Psoas muscle (tissue), 8 donors: ENCODE data around the gene RNF157. TPM values are rescaled to one million over a fixed set of nuclear protein-coding genes. Genes with fewer than 3 reads are reported as not detected.

Experiments
- ATAC-seq, 4 donors: fragments of 200-7000 bp; cut with Tn5 transposase; one replicate each; pipeline ENCODE4 v1.9.1; 2020; ENCODE audit warnings: moderate library complexity in 3 of 4, mild to moderate bottlenecking in 2 of 4
- DNase-seq, 2 donors: peaks; one replicate each; pipeline ENCODE4 v3.0.0-alpha.2; 2020
- H3K27ac ChIP-seq: fragments of 200-600 bp; one replicate; pipeline ENCODE4 v1.8.0; 2022
- H3K27me3 ChIP-seq, 3 donors: fragments of 200-600 bp in 1 of 3; one replicate each; pipeline versions ENCODE4 v1.6.1 to v1.8.0; 2013 to 2022; ENCODE audit warnings: low read length in 2 of 3, mild to moderate bottlenecking in 2 of 3, moderate library complexity in 1 of 3; ENCODE audit not compliant: insufficient read depth in 3 of 3
- H3K36me3 ChIP-seq, 2 donors: fragments of 200-600 bp in 1 of 2; one replicate each; pipeline versions ENCODE4 v1.6.1 to v1.8.0; 2013 to 2022; ENCODE audit warnings: low read depth in 1 of 2, mild to moderate bottlenecking in 1 of 2, moderate library complexity in 1 of 2; ENCODE audit not compliant: insufficient read depth in 1 of 2
- H3K4me1 ChIP-seq: fragments of 200-600 bp; one replicate; pipeline ENCODE4 v1.8.0; 2022
- H3K4me3 ChIP-seq: fragments of 200-600 bp; one replicate; pipeline ENCODE4 v1.8.0; 2022; ENCODE audit warnings: mild to moderate bottlenecking
- H3K9me3 ChIP-seq: fragments of 200-600 bp; one replicate; pipeline ENCODE4 v1.8.0; 2022
- CTCF ChIP-seq: fragments of 200-600 bp; IDR thresholded peaks from one replicate; pipeline ENCODE4 v1.8.0; 2022; ENCODE audit warnings: antibody characterized with exemption
- WGBS, 3 donors: extraction: QIAGEN DNeasy Blood & Tissue Kit; methylation state at CpG; one replicate each; pipeline versions ENCODE4 v1.1.6 to v1.1.7; 2013; 5-methylcytosine and 5-hydroxymethylcytosine counted together
- intact Hi-C, 2 donors: fragments of 100-400 bp; cut with DNase I; formaldehyde crosslinking; loops; one replicate each; pipeline versions ENCODE4 v1.11.0 to v1.14.2; 2022
- polyA plus RNA-seq, 3 donors: library from polyadenylated mRNA; stranded (reverse); fragments of 200-250 nt; gene quantifications; one replicate each; pipeline ENCODE4 v1.2.3, GENCODE V29; 2013
- total RNA-seq, 4 donors: library from RNA; stranded (reverse); fragmentation: NEBNext Ultra II Directional in 2 of 4; extraction: Animal tissue kit (Norgen Biotek cat#: 25700) in 2 of 4; gene quantifications; one replicate each; pipeline versions ENCODE4 v1.2.1 to v1.2.4, GENCODE V29; 2021 to 2023
- donor health status: healthy with polysubstance abuse.
- donor health status: DM: no; HTN: no; CAD: no; lungs with moderate emphysema.
- donor health status: Bipolar disorder and iron deficiency.
- donor health status: healthy.
- donor health status: DM: yes; HTN: yes; CAD: no.
- donor health status: DM: no; HTN: no; CAD: no.
- donor health status: DM: no; HTN: no; CAD: no.
- donor health status: DM: yes; HTN: yes; CAD: no.

Gene RNF157
- total and polyA plus RNA-seq, 7 donors = 14.9 to 90.1 (median 69.3) TPM

DNA sequence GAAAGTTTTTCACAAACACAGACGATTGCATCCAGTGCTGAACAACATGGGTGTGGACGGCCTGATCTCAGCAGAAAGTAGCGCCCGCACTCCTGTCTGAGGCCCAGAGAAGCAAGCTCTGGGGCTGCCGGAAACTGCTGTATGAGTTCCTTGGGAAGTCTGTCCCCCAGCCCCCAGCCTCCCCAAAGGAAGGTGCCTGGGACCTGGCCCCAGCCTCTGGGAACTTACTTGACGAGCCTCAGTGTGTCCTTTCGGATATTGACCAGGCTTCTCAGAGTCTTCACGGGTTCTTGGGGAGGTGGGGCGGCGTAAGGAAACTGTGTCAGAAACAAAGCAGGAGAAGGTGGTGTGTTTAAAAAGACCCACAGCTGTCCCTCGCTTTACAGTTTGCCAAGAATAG, 66.8 kb downstream of the RNF157 start:
- intact Hi-C loops = no loop called here
- 77 to 82% (median 80%) methylated on average over 11 of the region's 11 CpGs for WGBS, 3 donors
- TF ChIP-seq CTCF = no peak

DNA sequence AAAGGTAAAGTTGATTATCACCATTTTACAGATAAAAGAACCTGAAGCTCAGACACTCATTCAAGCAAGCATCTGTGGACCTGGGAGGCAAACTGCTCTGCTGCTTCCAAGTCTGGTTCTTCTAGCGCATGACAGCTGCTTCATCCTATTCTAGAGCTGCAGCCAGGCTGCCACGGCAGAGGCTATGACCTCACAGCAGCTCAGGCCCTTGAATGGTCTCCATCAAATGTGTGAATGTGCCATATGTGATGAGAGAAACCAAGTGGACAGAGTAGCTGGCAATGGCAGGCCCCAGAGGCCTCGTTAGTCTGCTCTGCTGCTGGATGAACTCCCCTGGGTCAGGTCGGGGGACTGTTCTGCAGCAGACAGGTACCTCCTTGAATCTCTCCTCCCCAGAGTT, 68.6 kb downstream of the RNF157 start:
- TF ChIP-seq CTCF = no peak
- H3K27ac ChIP-seq = no peak overlapping the region
- 61 to 64% (median 63%) methylated on average over 4 of the region's 4 CpGs for WGBS, 3 donors
- no peaks in the 10 kb centered on the region for H3K4me1 ChIP-seq
- H3K27me3 ChIP-seq = no peaks in the 10 kb centered on the region
- ATAC-seq (no peak), DNase-seq (no peak)
- peaks cover 0 to 24% of the 10 kb centered on the region in 2 donors for H3K36me3 ChIP-seq
- H3K4me3 ChIP-seq = no peak overlapping the region
- no peaks in the 10 kb centered on the region for H3K9me3 ChIP-seq
- intact Hi-C loops = no loop called here

More for the DNA sequence above, 66.8 kb downstream of the RNF157 start:
- no peak overlapping the region for H3K27ac ChIP-seq
- H3K27me3 ChIP-seq = no peaks in the 10 kb centered on the region
- H3K36me3 ChIP-seq = peaks cover 0 to 12% of the 10 kb centered on the region in 2 donors
- H3K4me3 ChIP-seq = no peak overlapping the region
- no peak for ATAC-seq
- peaks cover 4% of the 10 kb centered on the region for H3K4me1 ChIP-seq
- no peak for DNase-seq
- no peaks in the 10 kb centered on the region for H3K9me3 ChIP-seq

- DNase-seq (no peak), ATAC-seq (no peak)
- intact Hi-C loops = no loop called here
- TF ChIP-seq CTCF = no peak
- Histone ChIP-seq H3K36me3 (peaks cover 0 to 40% of the 10 kb centered on the region in 2 donors), H3K9me3 (no peaks in the 10 kb centered on the region), H3K27ac (no peak overlapping the region), H3K4me3 (no peak overlapping the region), H3K4me1 (no peaks in the 10 kb centered on the region), H3K27me3 (no peaks in the 10 kb centered on the region)
- 95 to 100% (median 100%) methylated on average over 1 of the region's 1 CpG for WGBS, 3 donors
Observed at GRCh38 chr17:76170114-76170513, 70.2 kb downstream of the RNF157 start.

DNA sequence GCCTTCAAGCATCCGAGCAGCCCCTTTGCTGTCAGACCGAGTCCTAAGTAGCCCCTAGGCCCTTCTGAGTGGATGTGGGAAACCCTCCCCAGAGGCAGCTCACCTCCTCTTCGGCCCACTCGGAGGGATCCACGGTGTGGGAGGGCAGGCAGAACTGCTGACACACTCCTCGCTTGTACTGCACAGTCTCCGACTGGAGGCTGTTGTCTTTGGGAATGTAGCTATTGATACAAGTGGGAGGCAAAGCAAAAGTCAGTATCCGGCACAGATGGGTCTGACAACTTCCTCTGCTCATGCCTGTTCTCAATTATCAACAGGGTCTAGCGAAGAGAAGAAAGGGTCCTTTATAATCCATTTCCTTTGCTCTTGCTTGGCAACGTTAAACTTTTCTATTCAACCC, 73.4 kb downstream of the RNF157 start:
- 84 to 88% (median 87%) methylated on average over 10 of the region's 10 CpGs for WGBS, 3 donors
- no peaks in the 10 kb centered on the region for H3K4me1 ChIP-seq
- ATAC-seq (no peak), DNase-seq (no peak)
- TF ChIP-seq CTCF = no peak
- H3K36me3 ChIP-seq = peaks cover 0 to 65% of the 10 kb centered on the region in 2 donors
- no peaks in the 10 kb centered on the region for H3K27me3 ChIP-seq
- intact Hi-C loops = no loop called here
- no peak overlapping the region for H3K4me3 ChIP-seq
- H3K9me3 ChIP-seq = no peaks in the 10 kb centered on the region
- no peak overlapping the region for H3K27ac ChIP-seq

GRCh38 chr17:76166168-76166567, 74.1 kb downstream of the RNF157 start:
- intact Hi-C loops = no loop called here
- ATAC-seq (no peak), DNase-seq (no peak)

More at GRCh38 chr17:76166168-76166567, 74.1 kb downstream of the RNF157 start:
- Histone ChIP-seq H3K9me3 (no peaks in the 10 kb centered on the region), H3K4me1 (no peaks in the 10 kb centered on the region), H3K4me3 (no peak overlapping the region), H3K27me3 (no peaks in the 10 kb centered on the region), H3K36me3 (peaks cover 0 to 65% of the 10 kb centered on the region in 2 donors), H3K27ac (no peak overlapping the region)
- WGBS, 3 donors = 75 to 83% (median 80%) methylated on average over 7 of the region's 7 CpGs
- no peak for TF ChIP-seq CTCF
